ENCODE measurements around the gene ATXN7L1.
"Not testable (repeated sequence)": the region's sequence is repeated elsewhere in the genome, so short reads cannot be mapped to it uniquely, and the experiment has no call there.

The ATXN7L1 gene

GRCh38 chr7:105849122-105849855 lies 27.1 kb downstream of the ATXN7L1 start:
- Histone ChIP-seq H3K27me3 (ENCODE audit: low read depth, low read length) (peaks cover 25% of the 10 kb centered on the region), H3K4me1 (ENCODE audit: low read length) (peaks cover 10% of the 10 kb centered on the region), H3K9ac (ENCODE audit: low read length) (no peak overlapping the region), H4K20me1 (ENCODE audit: insufficient read depth, low read length) (no peaks in the 10 kb centered on the region), H3K36me3 (replicated peaks; ENCODE audit: low read depth, low read length) (no peaks in the 10 kb centered on the region), H3K27ac (ENCODE audit: low read length) (no peak overlapping the region), H3K79me2 (ENCODE audit: low read length) (no peaks in the 10 kb centered on the region), H3K4me2 (ENCODE audit: low read length) (no peak overlapping the region), H3K4me3 (ENCODE audit: low read length) (no peak overlapping the region), H3K9me3 (ENCODE audit: insufficient read depth, low read length) (no peaks in the 10 kb centered on the region), H2AFZ (ENCODE audit: low read depth, low read length) (no peak overlapping the region)
- no peak for TF ChIP-seq EZH2phosphoT487 (IDR thresholded peaks at IDR 0.05; ENCODE audit: low read depth)
- TF ChIP-seq CTCF (IDR thresholded peaks at IDR 0.05; ENCODE audit: low read depth, low read length), result no peak

GRCh38 chr7:105846404-105846803 lies 30.0 kb downstream of the ATXN7L1 start:
- peaks cover 14% of the 10 kb centered on the region for H3K4me1 ChIP-seq (ENCODE audit: low read length)
- no peak overlapping the region for H2AFZ ChIP-seq (ENCODE audit: low read depth, low read length)
- no peak overlapping the region for H3K4me2 ChIP-seq (ENCODE audit: low read length)
- no peaks in the 10 kb centered on the region for H4K20me1 ChIP-seq (ENCODE audit: insufficient read depth, low read length)
- no peak overlapping the region for H3K4me3 ChIP-seq (ENCODE audit: low read length)
- H3K79me2 ChIP-seq (ENCODE audit: low read length), result no peaks in the 10 kb centered on the region
- H3K9ac ChIP-seq (ENCODE audit: low read length), result no peak overlapping the region
- no peaks in the 10 kb centered on the region for H3K36me3 ChIP-seq (replicated peaks; ENCODE audit: low read depth, low read length)
- peaks cover 28% of the 10 kb centered on the region for H3K27me3 ChIP-seq (ENCODE audit: low read depth, low read length)
- H3K27ac ChIP-seq (ENCODE audit: low read length), result no peak overlapping the region
- H3K9me3 ChIP-seq (ENCODE audit: insufficient read depth, low read length), result no peaks in the 10 kb centered on the region
- TF ChIP-seq EZH2phosphoT487 (IDR thresholded peaks at IDR 0.05; ENCODE audit: low read depth), result no peak

GRCh38 chr7:105844681-105845080 lies 31.7 kb downstream of the ATXN7L1 start:
- not testable (repeated sequence) for H3K4me3 ChIP-seq (ENCODE audit: low read length); H3K9me3 ChIP-seq (ENCODE audit: insufficient read depth, low read length); H3K36me3 ChIP-seq (replicated peaks; ENCODE audit: low read depth, low read length); H4K20me1 ChIP-seq (ENCODE audit: insufficient read depth, low read length); H2AFZ ChIP-seq (ENCODE audit: low read depth, low read length); H3K27ac ChIP-seq (ENCODE audit: low read length); H3K4me2 ChIP-seq (ENCODE audit: low read length); H3K79me2 ChIP-seq (ENCODE audit: low read length); H3K9ac ChIP-seq (ENCODE audit: low read length)
- Histone ChIP-seq H3K4me1 (ENCODE audit: low read length) (peaks cover 14% of the 10 kb centered on the region), H3K27me3 (ENCODE audit: low read depth, low read length) (peaks cover 22% of the 10 kb centered on the region)

GRCh38 chr7:105841866-105842265 lies 34.5 kb downstream of the ATXN7L1 start:
- Histone ChIP-seq H3K9me3 (ENCODE audit: insufficient read depth, low read length) (no peaks in the 10 kb centered on the region), H4K20me1 (ENCODE audit: insufficient read depth, low read length) (no peaks in the 10 kb centered on the region), H3K9ac (ENCODE audit: low read length) (no peak overlapping the region), H3K4me1 (ENCODE audit: low read length) (peaks cover 14% of the 10 kb centered on the region), H3K27ac (ENCODE audit: low read length) (no peak overlapping the region), H3K36me3 (replicated peaks; ENCODE audit: low read depth, low read length) (no peaks in the 10 kb centered on the region), H3K79me2 (ENCODE audit: low read length) (no peaks in the 10 kb centered on the region), H2AFZ (ENCODE audit: low read depth, low read length) (no peak overlapping the region), H3K4me3 (ENCODE audit: low read length) (no peak overlapping the region), H3K27me3 (ENCODE audit: low read depth, low read length) (peaks cover 21% of the 10 kb centered on the region), H3K4me2 (ENCODE audit: low read length) (no peak overlapping the region)
- TF ChIP-seq EZH2phosphoT487 (IDR thresholded peaks at IDR 0.05; ENCODE audit: low read depth) (no peak), CTCF (IDR thresholded peaks at IDR 0.05; ENCODE audit: low read depth, low read length) (no peak)

GRCh38 chr7:105840981-105841749 lies 35.2 kb downstream of the ATXN7L1 start:
- Histone ChIP-seq H3K36me3 (replicated peaks; ENCODE audit: low read depth, low read length) (no peaks in the 10 kb centered on the region), H3K4me2 (ENCODE audit: low read length) (no peak overlapping the region), H3K9ac (ENCODE audit: low read length) (no peak overlapping the region), H3K27ac (ENCODE audit: low read length) (no peak overlapping the region), H3K9me3 (ENCODE audit: insufficient read depth, low read length) (no peaks in the 10 kb centered on the region), H3K4me3 (ENCODE audit: low read length) (no peak overlapping the region), H3K27me3 (ENCODE audit: low read depth, low read length) (peaks cover 21% of the 10 kb centered on the region), H2AFZ (ENCODE audit: low read depth, low read length) (no peak overlapping the region), H4K20me1 (ENCODE audit: insufficient read depth, low read length) (no peaks in the 10 kb centered on the region), H3K4me1 (ENCODE audit: low read length) (peaks cover 8% of the 10 kb centered on the region), H3K79me2 (ENCODE audit: low read length) (no peaks in the 10 kb centered on the region)
- TF ChIP-seq CTCF (IDR thresholded peaks at IDR 0.05; ENCODE audit: low read depth, low read length), result no peak
- no peak for TF ChIP-seq EZH2phosphoT487 (IDR thresholded peaks at IDR 0.05; ENCODE audit: low read depth)

Measured in OCI-LY3 (cell line).